ENCODE data around the gene SLC38A9.

GRCh38 chr5:55582256-55582655 is 129.9 kb downstream of the SLC38A9 start:
- TF ChIP-seq CTCF (IDR thresholded peaks at IDR 0.05; ENCODE audit: low read length) (no peak), EZH2phosphoT487 (IDR thresholded peaks at IDR 0.05; ENCODE audit: low read length) (no peak), EZH2 (optimal IDR thresholded peaks at IDR 0.05; ENCODE audit: low read depth, low read length) (no peak)
